SK-N-DZ (cell line): ENCODE measurements around the gene FMO1.
A peak's percentile ranks its signal among the peaks of the same experiment; 100 is the strongest.
"Not testable (repeated sequence)": the region's sequence is repeated elsewhere in the genome, so short reads cannot be mapped to it uniquely, and the experiment has no call there.

Experiments used
- DNase-seq: peaks from one replicate; pipeline ENCODE4 v3.0.0-alpha.2; 2015; ENCODE audit warnings: low spot score

Gene FMO1

GRCh38 chr1:171236231-171236630 is 12.1 kb upstream of the FMO1 start:
- DNase-seq: not testable (repeated sequence)

- DNase-seq: no peak
Observed at GRCh38 chr1:171243878-171244277, 4.4 kb upstream of the FMO1 start.

- DNase-seq: no peak
Observed at GRCh38 chr1:171245458-171246064, 2.7 kb upstream of the FMO1 start.

GRCh38 chr1:171247501-171247900 is 793 bp upstream of the FMO1 start:
- DNase-seq: no peak

GRCh38 chr1:171248841-171249240 is 547 bp downstream of the FMO1 start:
- no peak for DNase-seq

- no peak for DNase-seq
Observed at GRCh38 chr1:171250263-171250662, 2.0 kb downstream of the FMO1 start.

- DNase-seq: peak; percentile 42
Observed at GRCh38 chr1:171251042-171251951, 3.0 kb downstream of the FMO1 start.

GRCh38 chr1:171251952-171252300 is 3.6 kb downstream of the FMO1 start:
- DNase-seq: no peak

- DNase-seq: no peak
Observed at GRCh38 chr1:171252482-171252881, 4.2 kb downstream of the FMO1 start.

GRCh38 chr1:171254859-171255258 is 6.6 kb downstream of the FMO1 start:
- no peak for DNase-seq

- DNase-seq: no peak
Observed at GRCh38 chr1:171256940-171257606, 8.8 kb downstream of the FMO1 start.

GRCh38 chr1:171257607-171258076 is 9.3 kb downstream of the FMO1 start:
- no peak for DNase-seq

GRCh38 chr1:171258429-171258828 is 10.1 kb downstream of the FMO1 start:
- DNase-seq: no peak

- no peak for DNase-seq
Observed at GRCh38 chr1:171258943-171259342, 10.6 kb downstream of the FMO1 start.

- DNase-seq: no peak
Observed at GRCh38 chr1:171261336-171261735, 13.0 kb downstream of the FMO1 start.

- DNase-seq: no peak
Observed at GRCh38 chr1:171263901-171264300, 15.6 kb downstream of the FMO1 start.

GRCh38 chr1:171265686-171266085 is 17.4 kb downstream of the FMO1 start:
- no peak for DNase-seq

- no peak for DNase-seq
Observed at GRCh38 chr1:171266930-171267329, 18.6 kb downstream of the FMO1 start.

GRCh38 chr1:171267391-171267790 is 19.1 kb downstream of the FMO1 start:
- DNase-seq: no peak

GRCh38 chr1:171270806-171271205 is 22.5 kb downstream of the FMO1 start:
- DNase-seq: no peak

- no peak for DNase-seq
Observed at GRCh38 chr1:171277534-171277933, 29.2 kb downstream of the FMO1 start.

- no peak for DNase-seq
Observed at GRCh38 chr1:171279234-171279633, 30.9 kb downstream of the FMO1 start.

- DNase-seq: no peak
Observed at GRCh38 chr1:171279678-171280077, 31.4 kb downstream of the FMO1 start.
